ENCODE results near the gene ZBTB26.

DNA sequence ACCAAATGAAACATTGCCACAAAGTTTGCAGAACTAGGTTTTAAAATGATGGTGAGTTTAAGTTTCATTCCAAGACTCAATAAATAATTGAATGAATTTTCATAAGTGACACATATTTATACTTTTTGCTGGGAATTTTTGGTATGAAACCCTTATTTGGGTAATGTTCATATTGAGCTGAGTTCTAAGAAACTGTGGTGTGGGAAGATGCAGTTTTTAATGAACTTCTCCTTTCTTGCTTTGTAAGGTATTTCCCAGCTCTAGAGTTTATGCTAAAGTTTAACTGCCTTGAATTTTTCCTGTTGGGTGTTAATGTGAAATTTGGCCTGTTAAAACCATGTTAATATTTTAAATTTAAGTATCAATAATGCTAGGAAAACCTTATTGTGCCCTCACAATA, 24.6 kb upstream of the ZBTB26 start:
- TF ChIP-seq CTCF (IDR thresholded peaks at IDR 0.05) (no peak), POLR2A (IDR thresholded peaks at IDR 0.05; ENCODE audit: low read depth) (no peak)
